Endodermal cell (in vitro differentiated cells): ENCODE measurements around the gene ERFE. TPM values are rescaled to one million over a fixed set of nuclear protein-coding genes. Genes with fewer than 3 reads are reported as not detected.

Experiments
- DNase-seq: peaks from one replicate; pipeline ENCODE4 v3.0.0-alpha.2; 2017
- H3K27ac ChIP-seq: 2 replicates; pipeline ENCODE4 v1.5.1; 2013; ENCODE audit warnings: mild to moderate bottlenecking, low read depth, low read length, moderate library complexity
- H3K27me3 ChIP-seq: 2 replicates; pipeline ENCODE4 v1.6.1; 2013; ENCODE audit warnings: mild to moderate bottlenecking, low read length, moderate library complexity; ENCODE audit not compliant: insufficient read depth, control insufficient read depth, poor library complexity, severe bottlenecking
- H3K36me3 ChIP-seq: 2 replicates; pipeline ENCODE4 v1.7.0; 2013; ENCODE audit warnings: mild to moderate bottlenecking, low read length, moderate library complexity; ENCODE audit not compliant: control insufficient read depth, insufficient read depth
- H3K4me1 ChIP-seq: one replicate; pipeline ENCODE4 v1.7.0; 2013; ENCODE audit warnings: low read length; ENCODE audit not compliant: control insufficient read depth, insufficient read depth
- H3K4me3 ChIP-seq: 2 replicates; pipeline ENCODE4 v1.5.1; 2013; ENCODE audit warnings: mild to moderate bottlenecking, low read length, moderate library complexity
- H3K9ac ChIP-seq: 2 replicates; pipeline ENCODE4 v1.6.1; 2013; ENCODE audit warnings: mild to moderate bottlenecking, low read length, moderate library complexity; ENCODE audit not compliant: poor library complexity, severe bottlenecking; ENCODE audit errors: extremely low read depth
- H3K9me3 ChIP-seq: 2 replicates; pipeline ENCODE4 v1.6.1; 2013; ENCODE audit warnings: mild to moderate bottlenecking, low read length, moderate library complexity; ENCODE audit not compliant: control insufficient read depth
- H3K27ac Mint-ChIP-seq: 2 replicates; pipeline ENCODE4 v1.8.0; 2020; ENCODE audit warnings: mixed read lengths
- H3K27me3 Mint-ChIP-seq: 2 replicates; pipeline ENCODE4 v1.8.0; 2021; ENCODE audit warnings: mild to moderate bottlenecking, mixed read lengths; ENCODE audit not compliant: insufficient read depth
- H3K36me3 Mint-ChIP-seq: 2 replicates; pipeline ENCODE4 v1.8.0; 2020; ENCODE audit warnings: low read depth, mixed read lengths
- H3K4me1 Mint-ChIP-seq: 2 replicates; pipeline ENCODE4 v1.8.0; 2020; ENCODE audit warnings: mixed read lengths
- H3K4me3 Mint-ChIP-seq: 2 replicates; pipeline ENCODE4 v1.8.0; 2020; ENCODE audit warnings: mild to moderate bottlenecking, moderate library complexity, mixed read lengths
- H3K9me3 Mint-ChIP-seq: 2 replicates; pipeline ENCODE4 v1.8.0; 2020; ENCODE audit warnings: mild to moderate bottlenecking, mixed read lengths
- WGBS, 2 experiments: methylation state at CpG; one replicate each; pipeline versions ENCODE4 v1.1.5 to v1.1.7; 2013; ENCODE audit warnings: missing lambda C conversion rate in 2 of 2, mixed read lengths in 1 of 2; ENCODE audit not compliant: insufficient coverage in 1 of 2, insufficient read length in 1 of 2; 5-methylcytosine and 5-hydroxymethylcytosine counted together
- total RNA-seq, 2 donors: library from RNA; stranded (reverse); fragmentation: NEBNext Ultra II Directional in 1 of 2; extraction: Animal tissue kit (Norgen Biotek cat#: 25700) in 1 of 2; gene quantifications; 2 replicates in 1 of 2; 3 replicates in 1 of 2; pipeline ENCODE4 v1.2.1, GENCODE V29; 2021
- TF ChIP-seq, protein P1 (sequence below): fragments of 200-600 bp; sonication (generic); conservative IDR thresholded peaks from 2 replicates; pipeline ENCODE4 v1.5.0; 2021; ENCODE audit warnings: antibody characterized with exemption, mild to moderate bottlenecking

ERFE gene
- total RNA-seq, 2 donors from 2014 or later, result 0.48 to 1.6 TPM

DNA sequence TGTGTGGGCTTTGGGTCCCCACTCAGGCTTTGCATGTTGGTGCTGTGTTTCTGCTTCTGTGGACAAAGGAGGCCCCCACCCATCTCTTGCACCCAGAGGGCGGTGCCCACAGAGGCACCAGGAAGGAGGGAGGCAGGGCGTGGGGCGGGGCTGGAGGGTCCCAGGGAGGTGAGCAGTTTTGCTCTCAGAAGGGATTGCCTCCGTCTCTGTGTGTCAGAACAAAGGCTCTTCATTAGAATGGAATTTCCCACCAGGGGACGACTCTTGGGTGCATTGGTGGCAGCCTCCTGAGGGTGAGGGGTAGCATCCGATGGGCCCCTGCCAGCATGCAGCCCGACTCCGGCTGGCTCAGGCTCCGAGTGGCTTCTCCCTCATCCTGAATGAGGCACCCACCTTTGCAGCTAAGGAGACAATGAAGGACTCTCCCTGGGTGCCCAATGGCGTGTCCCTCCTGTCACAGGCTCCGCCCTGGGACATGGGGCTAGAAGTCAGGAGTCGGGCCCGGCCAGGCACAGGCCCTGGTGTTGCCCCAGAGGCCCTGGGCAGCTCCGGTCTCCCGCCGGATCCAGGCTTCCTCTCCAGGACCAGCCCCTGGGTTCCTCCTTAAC lies 7.0 kb upstream of the ERFE start:
- Mint-ChIP-seq H3K4me1 (no peaks in the 10 kb centered on the region), H3K9me3 (peaks cover 4% of the 10 kb centered on the region), H3K36me3 (no peaks in the 10 kb centered on the region), H3K4me3 (no peak overlapping the region), H3K27me3 (peaks cover 3% of the 10 kb centered on the region), H3K27ac (no peak overlapping the region)
- Histone ChIP-seq H3K27ac (no peak overlapping the region), H3K36me3 (no peaks in the 10 kb centered on the region), H3K27me3 (no peaks in the 10 kb centered on the region), H3K9me3 (no peaks in the 10 kb centered on the region), H3K4me3 (no peak overlapping the region), H3K4me1 (no peaks in the 10 kb centered on the region), H3K9ac (no peak overlapping the region)
- TF ChIP-seq, protein P1, sequence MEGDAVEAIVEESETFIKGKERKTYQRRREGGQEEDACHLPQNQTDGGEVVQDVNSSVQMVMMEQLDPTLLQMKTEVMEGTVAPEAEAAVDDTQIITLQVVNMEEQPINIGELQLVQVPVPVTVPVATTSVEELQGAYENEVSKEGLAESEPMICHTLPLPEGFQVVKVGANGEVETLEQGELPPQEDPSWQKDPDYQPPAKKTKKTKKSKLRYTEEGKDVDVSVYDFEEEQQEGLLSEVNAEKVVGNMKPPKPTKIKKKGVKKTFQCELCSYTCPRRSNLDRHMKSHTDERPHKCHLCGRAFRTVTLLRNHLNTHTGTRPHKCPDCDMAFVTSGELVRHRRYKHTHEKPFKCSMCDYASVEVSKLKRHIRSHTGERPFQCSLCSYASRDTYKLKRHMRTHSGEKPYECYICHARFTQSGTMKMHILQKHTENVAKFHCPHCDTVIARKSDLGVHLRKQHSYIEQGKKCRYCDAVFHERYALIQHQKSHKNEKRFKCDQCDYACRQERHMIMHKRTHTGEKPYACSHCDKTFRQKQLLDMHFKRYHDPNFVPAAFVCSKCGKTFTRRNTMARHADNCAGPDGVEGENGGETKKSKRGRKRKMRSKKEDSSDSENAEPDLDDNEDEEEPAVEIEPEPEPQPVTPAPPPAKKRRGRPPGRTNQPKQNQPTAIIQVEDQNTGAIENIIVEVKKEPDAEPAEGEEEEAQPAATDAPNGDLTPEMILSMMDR, result no peak
- 80 to 88% methylated on average over 1 to 16 of the region's 16 CpGs for WGBS, 2 experiments
- DNase-seq, result peak; percentile 78

DNA sequence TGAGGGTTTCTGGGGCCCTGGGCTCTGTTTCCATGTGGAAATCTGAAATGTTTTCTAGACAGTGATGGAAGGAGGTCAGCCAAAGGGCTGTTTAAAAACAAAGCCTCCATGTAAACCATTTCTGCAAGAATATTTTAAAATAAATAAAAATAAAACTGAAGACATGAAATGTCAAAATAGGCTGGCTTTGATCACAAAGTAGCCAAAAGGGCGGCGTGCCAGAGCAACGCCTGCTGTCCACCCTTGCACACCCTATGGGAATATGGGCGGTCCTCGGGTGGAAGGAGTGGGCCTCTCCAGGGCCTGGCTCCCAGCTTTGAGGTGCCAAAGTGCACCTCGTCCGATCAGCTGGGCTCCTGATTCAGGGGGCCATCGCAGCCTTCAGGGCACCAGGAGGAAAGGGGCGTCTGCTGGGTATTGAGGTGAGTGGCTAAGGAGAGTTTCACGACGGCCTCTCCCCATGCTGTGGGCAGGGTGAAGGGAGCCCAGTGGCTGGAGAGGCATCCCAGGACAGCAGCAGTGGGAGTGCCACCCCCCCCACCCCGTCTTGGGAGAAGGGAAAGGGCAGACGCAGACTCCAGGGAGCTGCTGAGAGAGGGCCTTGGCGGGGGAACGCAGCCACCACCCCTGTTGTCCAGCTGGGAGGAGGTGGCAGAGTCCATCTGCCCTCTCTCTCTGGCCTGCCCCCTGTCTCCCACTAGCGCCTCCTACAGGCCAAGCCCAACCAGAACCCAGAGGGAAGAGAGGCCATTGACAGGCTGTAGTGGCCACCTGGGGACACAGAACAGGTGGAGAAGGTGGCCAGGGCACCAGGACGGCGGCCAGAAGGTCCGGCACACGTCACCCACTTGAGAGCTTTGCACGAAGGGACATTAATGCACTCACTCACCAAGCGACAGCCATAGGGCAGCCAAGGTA lies 5.7 kb upstream of the ERFE start:
- no peaks in the 10 kb centered on the region for H3K36me3 Mint-ChIP-seq

DNA sequence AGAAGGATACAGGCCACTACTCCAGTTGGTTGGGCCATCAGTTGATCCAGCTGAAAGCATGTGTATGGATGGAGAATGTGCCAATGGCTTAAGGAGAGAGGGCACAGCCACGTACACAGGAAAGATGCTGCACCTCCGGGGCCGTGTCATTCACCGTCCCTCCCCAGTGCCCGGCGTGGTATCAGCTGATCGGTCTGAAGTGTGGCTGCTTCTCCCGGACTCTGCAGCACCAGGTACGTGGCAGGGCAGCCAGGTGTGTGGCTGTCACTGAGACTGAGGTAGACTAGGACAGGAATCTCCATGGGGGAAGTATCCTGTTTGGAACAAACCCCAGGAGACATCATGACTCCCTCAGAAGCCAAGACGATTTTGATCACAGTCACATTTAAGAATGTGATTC lies 4.2 kb upstream of the ERFE start:
- Histone ChIP-seq H3K9me3 (no peaks in the 10 kb centered on the region), H3K27me3 (peaks cover 5% of the 10 kb centered on the region), H3K9ac (no peak overlapping the region), H3K4me1 (no peaks in the 10 kb centered on the region), H3K36me3 (no peaks in the 10 kb centered on the region), H3K4me3 (no peak overlapping the region), H3K27ac (no peak overlapping the region)
- Mint-ChIP-seq H3K9me3 (peaks cover 4% of the 10 kb centered on the region), H3K27ac (no peak overlapping the region), H3K4me3 (no peak overlapping the region), H3K27me3 (peaks cover 19% of the 10 kb centered on the region), H3K4me1 (peaks cover 2% of the 10 kb centered on the region), H3K36me3 (no peaks in the 10 kb centered on the region)
- TF ChIP-seq, protein P1, result no peak
- 94 to 96% methylated on average over 9 to 10 of the region's 10 CpGs for WGBS, 2 experiments
- DNase-seq, result no peak

More for the DNA sequence above, 5.7 kb upstream of the ERFE start:
- Histone ChIP-seq H3K27me3 (no peaks in the 10 kb centered on the region), H3K4me1 (no peaks in the 10 kb centered on the region), H3K4me3 (no peak overlapping the region), H3K9ac (no peak overlapping the region), H3K36me3 (no peaks in the 10 kb centered on the region), H3K9me3 (no peaks in the 10 kb centered on the region), H3K27ac (no peak overlapping the region)
- no peak for DNase-seq
- Mint-ChIP-seq H3K4me1 (no peaks in the 10 kb centered on the region), H3K27ac (no peak overlapping the region), H3K9me3 (peaks cover 4% of the 10 kb centered on the region), H3K27me3 (peaks cover 10% of the 10 kb centered on the region), H3K4me3 (no peak overlapping the region)
- WGBS, 2 experiments, result 86 to 89% methylated on average over 10 to 22 of the region's 22 CpGs
- TF ChIP-seq, protein P1, result peak; percentile 53
